ENCODE results near the gene C5orf24. TPM values are rescaled to one million over a fixed set of nuclear protein-coding genes. Genes with fewer than 3 reads are reported as not detected.

C5orf24 gene
- total RNA-seq, 1 experiment from 2014 or later, result 18.2 TPM

GRCh38 chr5:134906811-134907210, 61.0 kb downstream of the C5orf24 start:
- no peak overlapping the region for H3K4me3 ChIP-seq (ENCODE audit: low read length)
- intact Hi-C loops (cut with micrococcal nuclease), result loop anchor here (10.0 kb wide), 1 partner anchor 428 kb away; no protein-coding TSS in a partner anchor

More at GRCh38 chr5:134906811-134907210, 61.0 kb downstream of the C5orf24 start:
- Histone ChIP-seq H3K27me3 (ENCODE audit: low read length) (no peaks in the 10 kb centered on the region), H3K79me2 (ENCODE audit: low read length) (peaks cover 9% of the 10 kb centered on the region), H3K9ac (ENCODE audit: low read length) (no peak overlapping the region), H3K4me2 (ENCODE audit: low read length) (0 out of 2 replicates have a peak overlapping the region, but pooled peaks have one; percentile 31), H3F3A (ENCODE audit: low read length, unreplicated experiment) (no peaks in the 10 kb centered on the region), H3K9me3 (ENCODE audit: low read length) (no peaks in the 10 kb centered on the region), H2AFZ (ENCODE audit: low read length) (no peak overlapping the region), H3K36me3 (ENCODE audit: low read depth, low read length) (peaks cover 1% of the 10 kb centered on the region; the same call in 1 of the 2 replicates), H3K27ac (ENCODE audit: low read length) (no peak overlapping the region), H4K20me1 (ENCODE audit: low read length) (no peaks in the 10 kb centered on the region), H3K9me2 (replicated peaks; ENCODE audit: low read length) (no peaks in the 10 kb centered on the region), H3K4me1 (ENCODE audit: insufficient read depth, low read length) (peaks cover 6% of the 10 kb centered on the region; the same call in 1 of the 2 replicates)
- BruUV-seq (replicated peaks), result no TSS peak
- POLR2A ChIA-PET (ENCODE audit: unreplicated experiment), result no interaction called here
- CTCF ChIA-PET, result no interaction called here
- ATAC-seq (no peak), DNase-seq (no peak)
- TF ChIP-seq, protein P1, sequence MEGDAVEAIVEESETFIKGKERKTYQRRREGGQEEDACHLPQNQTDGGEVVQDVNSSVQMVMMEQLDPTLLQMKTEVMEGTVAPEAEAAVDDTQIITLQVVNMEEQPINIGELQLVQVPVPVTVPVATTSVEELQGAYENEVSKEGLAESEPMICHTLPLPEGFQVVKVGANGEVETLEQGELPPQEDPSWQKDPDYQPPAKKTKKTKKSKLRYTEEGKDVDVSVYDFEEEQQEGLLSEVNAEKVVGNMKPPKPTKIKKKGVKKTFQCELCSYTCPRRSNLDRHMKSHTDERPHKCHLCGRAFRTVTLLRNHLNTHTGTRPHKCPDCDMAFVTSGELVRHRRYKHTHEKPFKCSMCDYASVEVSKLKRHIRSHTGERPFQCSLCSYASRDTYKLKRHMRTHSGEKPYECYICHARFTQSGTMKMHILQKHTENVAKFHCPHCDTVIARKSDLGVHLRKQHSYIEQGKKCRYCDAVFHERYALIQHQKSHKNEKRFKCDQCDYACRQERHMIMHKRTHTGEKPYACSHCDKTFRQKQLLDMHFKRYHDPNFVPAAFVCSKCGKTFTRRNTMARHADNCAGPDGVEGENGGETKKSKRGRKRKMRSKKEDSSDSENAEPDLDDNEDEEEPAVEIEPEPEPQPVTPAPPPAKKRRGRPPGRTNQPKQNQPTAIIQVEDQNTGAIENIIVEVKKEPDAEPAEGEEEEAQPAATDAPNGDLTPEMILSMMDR (conservative IDR thresholded peaks at IDR 0.05; ENCODE audit: low read depth, low read length), result no peak
- no peak for TF ChIP-seq EZH2 (IDR thresholded peaks at IDR 0.05; ENCODE audit: low read length, unreplicated experiment)
- no peak for TF ChIP-seq EZH2phosphoT487 (IDR thresholded peaks at IDR 0.05; ENCODE audit: borderline replicate concordance, low read length)

Other genes with a start within 250 kb of the C5orf24 start
- 29.1 and 68.4 TPM in 2 replicates for gene SAR1B, start 213.1 kb upstream of the C5orf24 start, total RNA-seq (2014; rRNA removed)
- 5.6 and 7.7 TPM in 2 replicates for gene SEC24A, start 197.2 kb upstream of the C5orf24 start, total RNA-seq (2014; rRNA removed)
- gene CAMLG, start 107.4 kb upstream of the C5orf24 start, total RNA-seq (2014; rRNA removed), result 12.9 and 19.5 TPM in 2 replicates
- 29.0 and 36.8 TPM in 2 replicates for gene DDX46, start 87.2 kb upstream of the C5orf24 start, total RNA-seq (2014; rRNA removed)
- gene TXNDC15, start 28.4 kb downstream of the C5orf24 start, total RNA-seq (2014; rRNA removed), result 42.6 and 46.4 TPM in 2 replicates
- gene PCBD2, start 59.2 kb downstream of the C5orf24 start, total RNA-seq (2014; rRNA removed), result 5.4 and 7.0 TPM in 2 replicates
- 0.40 TPM in 1 of 2 replicates, not detected in the other for gene CATSPER3, start 121.9 kb downstream of the C5orf24 start, total RNA-seq (2014; rRNA removed)
- gene PITX1, start 188.3 kb downstream of the C5orf24 start, total RNA-seq (2014; rRNA removed), result 40.8 and 69.0 TPM in 2 replicates

Data from PC-3 (cell line).